DMS79 treated with DMSO at 0.1 percent for 48 hours (cell line): ENCODE measurements around the gene TANC1.
"Not testable (repeated sequence)": the region's sequence is repeated elsewhere in the genome, so short reads cannot be mapped to it uniquely, and the experiment has no call there.

Source experiments
- DNase-seq: peaks from one replicate; lab custom pipeline; 2025; lab: John Stamatoyannopoulos, UW

The TANC1 gene

DNA sequence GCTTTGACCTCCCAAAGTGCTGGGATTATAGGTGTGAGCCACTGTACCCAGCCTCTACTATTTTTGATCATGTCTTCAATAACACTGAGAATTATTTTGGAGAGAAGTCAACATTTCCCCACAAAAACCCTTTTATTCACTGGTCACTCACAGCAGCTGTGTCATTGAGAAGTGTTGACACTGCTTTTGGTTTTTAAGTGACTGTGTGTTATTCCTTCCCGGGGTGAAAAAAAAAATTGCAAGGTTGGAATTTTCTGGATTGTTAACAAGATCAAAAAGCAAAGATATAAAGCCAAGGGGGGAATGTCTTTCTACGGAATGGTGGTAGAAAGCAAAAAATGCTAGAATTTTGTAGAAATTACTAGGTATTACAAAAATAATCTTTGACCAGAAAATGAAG lies 61.5 kb downstream of the TANC1 start:
- DNase-seq = no peak

DNA sequence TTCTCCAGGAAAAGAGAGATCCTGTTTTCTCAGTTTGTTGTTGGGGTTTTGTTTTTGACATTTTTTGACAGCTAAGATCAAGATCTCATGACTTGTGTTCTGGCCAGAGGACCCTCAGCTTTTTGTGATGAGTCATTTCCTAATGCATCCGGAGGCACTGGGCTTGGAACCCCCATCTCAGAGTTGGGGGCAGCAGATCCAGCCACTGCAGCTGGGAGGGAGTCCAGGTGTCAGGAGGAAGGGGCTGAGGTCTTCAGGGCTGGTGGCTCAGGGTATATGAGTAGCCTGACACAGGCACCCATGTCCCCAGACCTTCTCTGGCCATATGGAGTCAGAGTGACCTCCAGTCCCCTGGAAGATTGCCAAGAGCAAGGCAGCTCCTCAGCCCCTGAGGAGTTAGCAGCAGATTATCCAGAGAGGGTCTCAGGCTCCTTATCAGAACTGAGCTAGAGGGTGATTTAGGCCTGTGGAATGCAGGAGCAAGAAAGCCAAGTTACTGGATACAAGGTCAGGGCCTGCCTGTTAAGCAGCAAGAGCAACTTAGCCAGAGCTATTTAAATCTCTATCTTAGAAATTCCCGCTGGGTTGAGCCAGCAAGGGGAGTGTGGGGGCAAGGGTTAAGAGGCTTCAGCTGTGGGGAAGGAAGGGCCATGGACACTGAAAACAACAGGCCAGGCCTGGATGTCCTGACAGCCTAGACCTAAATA lies 62.4 kb downstream of the TANC1 start:
- no peak for DNase-seq

DNA sequence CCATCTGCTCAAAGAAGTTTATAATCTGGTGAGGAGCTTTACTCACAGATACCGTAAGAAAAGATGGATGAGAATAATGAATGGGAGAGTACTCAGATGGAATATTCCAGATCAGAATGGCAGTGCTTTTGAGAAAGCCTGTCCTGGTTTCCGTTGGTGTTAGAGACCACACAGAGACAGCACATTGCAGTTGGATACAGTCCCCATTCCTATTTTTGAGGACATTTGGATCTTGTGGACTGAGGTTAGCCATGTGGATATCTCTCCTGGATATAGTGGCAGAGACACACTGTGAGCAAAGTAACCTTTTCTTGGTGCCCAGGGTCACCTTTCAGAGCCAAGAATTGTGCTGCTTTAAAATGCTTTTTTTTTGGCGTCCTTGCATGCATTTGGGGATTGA lies 63.7 kb downstream of the TANC1 start:
- DNase-seq = no peak

GRCh38 chr2:159032580-159032979 lies 64.1 kb downstream of the TANC1 start:
- DNase-seq = no peak

DNA sequence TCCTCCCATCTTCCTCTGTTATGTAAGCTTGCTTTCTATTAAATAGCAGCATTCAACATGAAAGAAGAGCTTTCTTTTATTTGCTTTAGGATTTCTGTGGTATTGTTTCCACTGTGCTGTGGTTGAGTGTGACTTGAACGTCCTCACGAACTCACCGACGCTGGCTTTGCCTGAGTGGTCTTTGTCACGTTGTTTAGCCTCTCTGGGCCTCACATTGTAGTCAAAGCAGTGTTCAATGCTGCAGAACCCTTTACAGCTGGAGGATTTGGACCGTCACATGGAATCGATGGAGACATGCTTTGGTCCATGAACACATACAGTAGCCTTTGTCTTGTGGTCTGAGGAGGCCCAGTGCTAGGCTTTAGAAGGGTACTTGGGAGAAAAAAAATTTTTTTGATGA lies 66.3 kb downstream of the TANC1 start:
- DNase-seq = no peak

GRCh38 chr2:159035790-159036411 lies 67.5 kb downstream of the TANC1 start:
- DNase-seq = peak; percentile 64

DNA sequence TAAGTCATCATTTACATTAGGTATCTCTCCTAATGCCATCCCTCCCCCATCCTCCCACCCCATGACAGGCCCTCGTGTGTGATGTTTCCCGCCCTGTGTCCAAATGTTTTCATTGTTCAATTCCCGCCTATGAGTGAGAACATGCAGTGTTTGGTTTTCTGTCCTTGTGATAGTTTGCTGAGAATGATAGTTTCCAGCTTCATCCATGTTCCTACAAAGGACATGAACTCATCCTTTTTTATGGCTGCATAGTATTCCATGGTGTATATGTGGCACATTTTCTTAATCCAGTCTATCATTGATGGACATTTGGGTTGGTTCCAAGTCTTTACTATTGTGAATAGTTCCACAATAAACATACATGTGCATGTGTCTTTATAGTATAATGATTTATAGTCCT lies 68.0 kb downstream of the TANC1 start:
- not testable (repeated sequence) for DNase-seq

DNA sequence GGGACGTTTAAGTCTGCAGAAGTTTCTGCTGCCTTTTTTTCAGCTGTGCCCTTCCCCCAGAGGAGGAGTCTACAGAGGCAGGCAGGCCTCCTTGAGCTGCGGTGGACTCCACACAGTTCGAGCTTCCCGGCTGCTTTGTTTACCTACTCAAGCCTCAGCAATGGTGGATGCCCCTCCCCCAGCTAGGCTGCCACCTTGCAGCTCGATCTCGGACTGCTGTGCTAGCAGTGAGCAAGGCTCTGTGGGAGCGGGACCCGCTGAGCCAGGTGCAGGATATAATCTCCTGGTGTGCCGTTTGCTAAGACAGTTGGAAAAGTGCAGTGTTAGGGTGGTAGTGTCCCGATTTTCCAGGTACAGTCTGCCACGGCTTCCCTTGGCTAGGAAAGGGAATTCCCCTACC lies 72.9 kb downstream of the TANC1 start:
- not testable (repeated sequence) for DNase-seq

DNA sequence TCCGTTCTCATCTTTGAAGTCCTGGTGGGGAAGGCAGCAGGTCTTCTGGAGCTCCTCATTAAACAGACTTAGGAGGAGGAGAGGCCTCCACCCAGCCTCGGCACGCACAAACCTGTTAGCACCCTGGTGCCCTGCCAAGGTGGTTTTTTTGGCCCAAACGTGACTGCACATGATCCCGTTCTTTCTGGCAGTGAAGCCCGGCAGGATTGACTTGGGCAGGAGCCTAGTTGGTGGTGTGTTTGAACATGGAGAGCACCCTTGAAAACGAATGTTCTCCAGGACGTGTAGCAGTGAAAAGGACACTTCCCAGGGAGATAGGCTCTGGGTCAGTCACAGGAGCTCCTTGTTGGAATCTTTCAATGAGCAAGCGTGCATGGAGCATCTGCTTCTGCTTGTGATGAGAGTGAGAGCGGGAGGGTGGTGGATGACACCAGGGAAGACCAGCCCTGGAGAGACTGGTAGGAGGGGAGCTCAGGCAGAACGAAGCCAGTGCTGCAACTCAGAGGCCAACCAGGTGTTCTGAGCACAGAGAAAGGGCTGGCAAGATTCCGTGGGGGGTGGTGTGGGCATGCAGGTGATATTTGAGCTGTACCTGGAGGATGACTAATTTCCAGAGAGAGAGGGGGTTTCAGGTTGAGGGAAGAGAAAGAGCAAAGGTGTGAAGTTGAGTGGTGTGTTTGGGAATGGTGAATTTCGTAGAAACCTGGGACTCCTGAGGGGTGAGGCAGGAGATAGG lies 73.8 kb downstream of the TANC1 start:
- DNase-seq = no peak

GRCh38 chr2:159043710-159044109 lies 75.3 kb downstream of the TANC1 start:
- DNase-seq = no peak

GRCh38 chr2:159044804-159045286 lies 76.4 kb downstream of the TANC1 start:
- DNase-seq = no peak

DNA sequence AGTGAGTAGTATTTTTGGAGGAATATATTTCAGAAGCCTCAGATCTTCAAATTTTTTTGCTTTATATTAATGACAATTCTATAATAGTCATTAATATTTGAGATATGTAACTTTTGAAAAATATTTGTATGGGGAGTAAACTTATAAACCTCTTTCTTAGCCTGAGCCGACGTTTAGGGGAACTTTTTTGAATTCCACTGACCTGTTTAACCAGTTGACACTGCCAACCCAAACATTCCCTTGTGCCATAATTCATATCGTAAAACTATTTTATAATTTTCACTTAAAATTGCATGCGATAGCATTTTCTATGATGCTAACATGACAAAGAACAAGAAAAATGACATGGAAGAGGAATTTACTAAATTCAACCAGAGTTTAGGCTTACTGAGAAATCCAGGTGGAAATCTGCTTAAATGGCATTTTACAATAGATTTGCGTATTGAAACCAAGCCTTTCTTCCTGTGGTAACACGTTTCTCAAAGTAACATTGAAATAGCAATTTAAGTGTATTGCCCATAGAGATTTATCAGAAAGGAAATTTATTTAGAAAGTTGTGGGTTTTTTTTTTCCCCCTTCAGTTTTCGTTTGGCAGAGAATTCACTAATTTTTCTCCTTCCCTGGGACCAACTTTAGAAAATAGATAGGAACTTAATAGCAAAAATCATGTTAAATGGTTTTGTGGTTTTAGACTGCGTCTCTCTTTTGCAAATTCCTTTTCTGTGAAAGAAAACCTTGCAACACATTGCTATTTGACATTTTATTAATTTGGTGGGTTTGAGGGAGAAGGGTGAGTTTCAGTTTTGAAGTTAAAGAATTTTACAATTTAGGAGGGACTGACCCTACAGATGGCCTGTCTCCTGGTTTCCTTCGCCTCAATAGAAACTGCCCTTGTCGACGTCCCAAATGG lies 77.4 kb downstream of the TANC1 start:
- DNase-seq = no peak

DNA sequence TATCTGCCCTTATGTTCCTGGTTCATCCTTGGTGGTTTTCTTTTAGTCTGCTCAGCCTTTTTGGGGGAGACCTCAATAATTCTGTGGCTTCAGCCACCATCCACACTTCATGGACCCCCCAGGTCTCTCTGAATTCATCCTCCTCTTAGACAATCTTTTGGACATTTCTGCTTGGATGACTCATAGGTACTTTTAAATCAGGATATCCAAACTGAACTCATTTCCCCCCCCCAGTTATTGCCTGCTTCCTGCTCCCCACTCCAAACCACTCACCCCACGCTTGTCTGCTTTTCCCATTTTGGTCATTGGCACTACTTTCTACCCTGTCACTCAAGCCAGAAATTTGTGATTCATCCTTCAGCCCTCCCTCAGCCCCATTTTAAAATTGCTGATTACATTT lies 78.5 kb downstream of the TANC1 start:
- DNase-seq = no peak

GRCh38 chr2:159050426-159050825 lies 82.0 kb downstream of the TANC1 start:
- no peak for DNase-seq

DNA sequence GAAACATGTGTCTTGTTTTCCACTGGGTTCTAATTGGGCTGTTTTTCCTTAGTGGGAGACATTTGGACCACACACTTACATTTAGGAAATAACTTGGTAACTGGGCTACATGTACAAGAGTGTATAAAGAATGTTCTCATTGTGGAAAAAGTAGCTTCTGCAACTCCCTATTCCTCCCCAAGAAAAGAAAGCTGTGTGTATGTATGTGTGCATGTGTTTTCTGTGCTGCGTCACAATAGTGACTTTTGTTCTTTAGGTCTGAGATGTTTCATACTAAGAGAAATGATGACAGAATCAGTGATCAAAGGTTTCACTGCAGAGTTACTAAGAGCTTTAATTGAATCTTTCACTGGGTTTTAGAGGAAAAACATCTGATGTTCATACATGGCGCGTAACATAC lies 82.7 kb downstream of the TANC1 start:
- no peak for DNase-seq

DNA sequence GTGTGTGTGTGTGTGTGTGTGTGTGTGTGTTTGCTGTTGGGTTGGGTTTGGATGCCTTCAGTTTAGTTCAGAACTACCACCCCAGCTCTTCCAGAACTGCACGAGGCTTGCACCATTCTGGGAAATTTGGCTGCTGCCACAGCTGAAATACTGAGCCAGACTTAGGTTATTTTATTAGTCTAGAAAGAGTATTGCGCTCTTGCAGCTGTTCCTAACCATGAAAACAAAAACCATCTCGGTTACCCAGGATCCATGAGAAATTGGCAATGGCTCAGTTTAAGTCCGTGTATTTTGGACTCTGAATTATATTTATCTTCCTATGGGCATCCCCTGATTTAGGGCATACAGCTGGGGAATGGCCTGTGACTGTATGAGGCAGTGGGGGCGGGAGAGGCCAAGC lies 83.2 kb downstream of the TANC1 start:
- no peak for DNase-seq

GRCh38 chr2:159052157-159052601 lies 83.7 kb downstream of the TANC1 start:
- DNase-seq = no peak

GRCh38 chr2:159053161-159054031 lies 85.0 kb downstream of the TANC1 start:
- DNase-seq = no peak

DNA sequence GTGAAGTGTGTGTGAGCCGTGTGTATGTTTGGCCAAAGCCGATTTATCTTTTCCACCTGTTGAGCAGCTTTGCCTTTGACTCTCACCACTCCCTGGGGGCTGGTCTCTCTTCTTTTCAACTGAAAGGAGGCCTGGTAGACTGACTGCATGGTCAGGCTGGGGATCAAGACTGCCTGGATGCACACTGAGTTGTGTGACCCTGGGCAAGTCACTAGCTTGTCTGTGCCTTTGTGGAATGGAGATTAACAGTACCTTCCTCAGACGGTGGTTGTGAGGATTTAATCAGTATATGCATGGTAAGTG lies 85.5 kb downstream of the TANC1 start:
- DNase-seq = no peak

DNA sequence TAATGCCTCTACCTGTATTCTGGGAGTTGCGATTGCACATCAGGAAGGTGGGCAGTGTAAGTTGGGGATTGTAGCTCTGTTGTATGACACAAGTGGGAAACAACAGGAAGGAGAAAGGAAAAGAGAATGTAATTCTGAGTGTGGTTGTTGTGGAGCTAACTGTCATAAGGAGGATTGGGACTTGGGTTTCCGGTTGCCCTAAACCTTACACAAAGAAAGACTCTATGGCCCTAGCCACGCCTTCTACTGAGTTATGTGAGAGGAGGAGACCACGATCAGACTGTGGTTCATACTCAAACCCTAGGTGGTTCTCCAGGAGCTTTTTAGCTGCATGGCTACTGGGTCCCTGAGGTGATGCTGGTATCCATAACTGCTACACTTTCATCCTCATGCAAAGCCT lies 86.5 kb downstream of the TANC1 start:
- DNase-seq = no peak

DNA sequence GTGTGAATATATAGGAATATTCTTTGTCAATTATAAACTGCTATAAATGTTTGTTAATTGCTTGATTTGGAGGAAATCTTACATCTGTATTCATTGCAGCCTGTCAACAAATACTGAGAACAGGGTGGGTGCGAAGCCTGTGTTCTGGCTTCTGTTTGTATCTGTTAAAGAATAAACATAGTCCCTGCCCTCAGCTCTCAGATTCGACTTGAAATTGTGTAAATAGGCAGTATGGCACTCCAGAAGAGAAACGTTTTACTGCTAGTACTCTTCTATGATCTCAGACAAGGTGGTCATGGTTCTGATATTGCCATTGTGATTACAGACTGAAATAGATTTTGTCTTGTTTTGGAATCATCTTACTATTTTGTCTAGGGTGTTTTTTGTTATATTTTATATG lies 92.1 kb downstream of the TANC1 start:
- DNase-seq = no peak
